GM12891 (cell line): Measurements from ENCODE around the gene PCDHA13.
"Not testable (repeated sequence)": the region's sequence is repeated elsewhere in the genome, so short reads cannot be mapped to it uniquely, and the experiment has no call there.

Source experiments
- DNase-seq: peaks from one replicate; pipeline ENCODE4 v3.0.0; 2011; ENCODE audit warnings: low spot score; ENCODE audit not compliant: insufficient read length
- FAIRE-seq: peaks from 2 replicates; lab custom pipeline; 2011; peaks lifted over from hg19 to GRCh38; lab: Jason Lieb, UNC
- PAX5 ChIP-seq: IDR thresholded peaks from 2 replicates; pipeline ENCODE4 v1.6.1; 2011; ENCODE audit warnings: low read length, moderate library complexity, mild to moderate bottlenecking; ENCODE audit not compliant: insufficient read depth, severe bottlenecking
- POLR2A ChIP-seq: IDR thresholded peaks from 2 replicates; pipeline ENCODE4 v1.6.1; 2011; ENCODE audit warnings: low read depth, low read length, control low read depth
- POLR2AphosphoS5 ChIP-seq: IDR thresholded peaks from 2 replicates; pipeline ENCODE4 v1.6.1; 2011; ENCODE audit warnings: low read depth, low read length, control low read depth
- POU2F2 ChIP-seq: IDR thresholded peaks from 2 replicates; pipeline ENCODE4 v1.6.1; 2011; ENCODE audit warnings: low read depth, mild to moderate bottlenecking, control low read depth, low read length, moderate library complexity
- SPI1 ChIP-seq: IDR thresholded peaks from 2 replicates; pipeline ENCODE4 v1.6.1; 2011; ENCODE audit warnings: low read depth, low read length, control low read depth
- TAF1 ChIP-seq: IDR thresholded peaks from 2 replicates; pipeline ENCODE4 v1.6.1; 2011; ENCODE audit warnings: low read depth, low read length, control low read depth

PCDHA13 gene

DNA sequence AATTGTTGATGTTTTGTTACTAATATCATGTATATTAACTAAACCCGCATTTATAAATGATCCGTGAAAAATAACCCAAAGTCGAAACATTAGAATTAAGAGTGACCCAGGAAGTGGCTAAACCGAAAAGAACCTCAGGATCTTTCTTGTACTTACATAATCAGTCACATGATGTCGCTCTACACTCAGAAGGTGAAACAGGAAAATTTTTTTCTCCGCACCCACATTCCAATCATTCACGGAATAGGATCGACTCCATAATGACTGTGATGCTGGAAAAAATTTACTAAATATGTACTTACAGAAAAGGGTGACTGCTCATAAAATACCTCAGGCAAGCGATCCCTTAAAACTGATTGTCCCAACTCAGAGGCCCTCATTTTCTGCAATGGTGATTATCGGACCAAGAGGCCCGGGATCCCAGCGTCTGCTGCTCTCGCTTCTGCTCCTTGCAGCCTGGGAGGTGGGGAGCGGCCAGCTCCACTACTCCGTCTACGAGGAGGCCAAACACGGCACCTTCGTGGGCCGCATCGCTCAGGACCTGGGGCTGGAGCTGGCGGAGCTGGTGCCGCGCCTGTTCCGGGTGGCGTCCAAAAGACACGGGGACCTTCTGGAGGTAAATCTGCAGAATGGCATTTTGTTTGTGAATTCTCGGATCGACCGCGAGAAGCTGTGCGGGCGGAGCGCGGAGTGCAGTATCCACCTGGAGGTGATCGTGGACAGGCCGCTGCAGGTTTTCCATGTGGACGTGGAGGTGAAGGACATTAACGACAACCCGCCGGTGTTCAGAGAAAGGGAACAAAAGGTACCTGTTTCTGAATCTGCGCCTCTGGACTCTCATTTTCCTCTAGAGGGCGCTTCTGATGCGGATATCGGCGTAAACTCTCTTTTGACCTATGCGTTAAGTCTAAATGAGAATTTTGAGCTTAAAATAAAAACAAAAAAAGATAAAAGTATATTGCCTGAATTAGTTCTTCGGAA is 6.5 kb upstream of the PCDHA13 start, which contains the start of gene PCDHA12:
PCDHA12 (plus strand) TSS at position 224 of the 981 bp plus-strand sequence; CDS start at position 389, 165 bp downstream.
- TF ChIP-seq POLR2AphosphoS5 (no peak), PAX5 (no peak), TAF1 (no peak), SPI1 (no peak), POU2F2 (no peak), POLR2A (no peak)
- DNase-seq = no peak
- no peak for FAIRE-seq

GRCh38 chr5:140876541-140877261 is 5.2 kb upstream of the PCDHA13 start:
- not testable (repeated sequence) for DNase-seq, FAIRE-seq

DNA sequence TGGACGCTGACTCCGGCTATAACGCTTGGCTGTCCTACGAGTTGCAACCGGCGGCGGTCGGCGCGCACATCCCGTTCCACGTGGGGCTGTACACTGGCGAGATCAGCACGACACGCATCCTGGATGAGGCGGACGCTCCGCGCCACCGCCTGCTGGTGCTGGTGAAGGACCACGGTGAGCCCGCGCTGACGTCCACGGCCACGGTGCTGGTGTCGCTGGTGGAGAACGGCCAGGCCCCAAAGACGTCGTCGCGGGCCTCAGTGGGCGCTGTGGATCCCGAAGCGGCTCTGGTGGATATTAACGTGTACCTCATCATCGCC is 4.7 kb upstream of the PCDHA13 start:
- no peak for FAIRE-seq
- TF ChIP-seq PAX5 (no peak), SPI1 (no peak), POLR2AphosphoS5 (no peak), TAF1 (no peak), POU2F2 (no peak), POLR2A (no peak)

GRCh38 chr5:140882591-140882899 is 621 bp downstream of the PCDHA13 start:
- FAIRE-seq = no peak
- no peak for TF ChIP-seq PAX5
- no peak for TF ChIP-seq POLR2A
- TF ChIP-seq POLR2AphosphoS5 = no peak
- no peak for TF ChIP-seq SPI1
- TF ChIP-seq TAF1 = no peak
- no peak for TF ChIP-seq POU2F2
- DNase-seq = no peak

More for the DNA sequence above, 4.7 kb upstream of the PCDHA13 start:
- no peak for DNase-seq

GRCh38 chr5:140883373-140883772 is 1.4 kb downstream of the PCDHA13 start:
- DNase-seq (no peak), FAIRE-seq (no peak)
- no peak for TF ChIP-seq POLR2AphosphoS5
- TF ChIP-seq POLR2A = no peak
- TF ChIP-seq PAX5 = no peak
- TF ChIP-seq SPI1 = no peak
- no peak for TF ChIP-seq TAF1
- no peak for TF ChIP-seq POU2F2

DNA sequence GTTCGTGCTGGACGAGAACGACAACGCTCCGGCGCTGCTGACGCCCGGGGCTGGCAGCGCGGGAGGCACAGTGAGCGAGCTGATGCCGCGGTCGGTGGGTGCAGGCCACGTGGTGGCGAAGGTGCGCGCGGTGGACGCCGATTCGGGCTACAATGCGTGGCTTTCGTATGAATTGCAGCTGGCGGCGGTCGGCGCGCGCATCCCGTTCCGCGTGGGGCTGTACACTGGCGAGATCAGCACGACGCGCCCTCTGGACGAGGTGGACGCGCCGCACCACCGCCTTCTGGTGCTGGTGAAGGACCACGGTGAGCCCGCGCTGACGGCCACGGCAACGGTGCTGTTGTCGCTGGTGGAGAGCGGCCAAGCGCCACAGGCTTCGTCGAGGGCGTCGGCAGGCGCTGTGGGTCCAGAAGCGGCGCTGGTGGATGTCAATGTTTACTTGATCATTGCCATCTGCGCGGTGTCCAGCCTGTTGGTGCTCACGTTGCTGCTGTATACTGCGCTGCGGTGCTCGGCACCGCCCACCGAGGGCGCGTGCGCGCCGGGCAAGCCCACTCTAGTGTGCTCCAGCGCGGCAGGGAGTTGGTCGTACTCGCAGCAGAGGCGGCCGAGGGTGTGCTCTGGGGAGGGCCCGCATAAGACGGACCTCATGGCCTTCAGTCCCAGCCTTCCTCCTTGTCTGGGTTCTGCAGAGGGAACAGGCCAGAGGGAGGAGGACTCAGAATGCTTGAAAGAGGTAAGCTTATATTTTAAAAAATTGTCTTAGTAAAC is 2.2 kb downstream of the PCDHA13 start:
- no peak for FAIRE-seq
- DNase-seq = no peak
- TF ChIP-seq POU2F2 = no peak
- TF ChIP-seq POLR2AphosphoS5 = no peak
- TF ChIP-seq TAF1 = no peak
- no peak for TF ChIP-seq POLR2A
- TF ChIP-seq SPI1 = no peak
- TF ChIP-seq PAX5 = no peak

DNA sequence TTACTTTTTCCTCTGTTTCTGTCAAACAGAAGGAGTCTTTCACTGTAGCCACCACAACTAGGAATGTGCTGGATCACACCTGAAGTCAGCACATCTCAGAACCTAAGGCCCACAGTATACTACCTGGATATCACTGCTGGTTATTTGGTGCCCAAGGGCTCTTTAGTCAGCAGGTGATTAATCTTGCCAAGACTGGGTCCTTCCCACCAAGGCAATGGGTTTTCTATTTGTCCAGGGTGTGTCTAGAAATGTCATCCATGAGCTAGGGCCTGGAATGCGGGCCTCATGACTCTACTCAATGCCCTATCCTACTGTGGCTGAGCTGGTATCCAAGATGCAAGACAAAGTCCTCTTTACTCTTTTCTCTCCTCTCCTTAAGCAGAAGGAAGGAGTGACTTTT is 34.4 kb downstream of the PCDHA13 start:
- no peak for DNase-seq
- no peak for FAIRE-seq
- no peak for TF ChIP-seq TAF1
- no peak for TF ChIP-seq POU2F2
- TF ChIP-seq PAX5 = no peak
- TF ChIP-seq POLR2AphosphoS5 = no peak
- TF ChIP-seq POLR2A = no peak
- no peak for TF ChIP-seq SPI1

DNA sequence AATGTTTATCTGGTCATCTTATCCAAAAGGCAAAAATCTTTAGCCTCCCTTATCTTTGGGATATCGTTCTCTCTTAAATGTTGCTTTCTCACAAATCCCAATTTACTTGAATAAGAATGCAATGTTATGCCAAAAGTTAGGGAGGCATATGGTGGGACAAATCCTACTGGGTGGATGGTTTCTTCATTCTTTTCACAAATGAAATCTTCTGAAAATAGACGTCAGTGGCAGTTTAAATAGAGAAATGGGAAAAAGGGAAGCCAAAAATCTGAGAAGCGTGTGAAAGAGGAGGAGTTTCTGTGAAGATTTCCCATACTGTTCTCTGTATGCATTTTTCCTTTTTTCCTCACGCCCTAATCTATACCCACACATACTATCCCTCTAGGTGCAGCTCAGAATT is 41.7 kb downstream of the PCDHA13 start:
- TF ChIP-seq TAF1 = no peak
- no peak for TF ChIP-seq SPI1
- TF ChIP-seq POLR2AphosphoS5 = no peak
- no peak for TF ChIP-seq PAX5
- TF ChIP-seq POLR2A = no peak
- TF ChIP-seq POU2F2 = no peak

DNA sequence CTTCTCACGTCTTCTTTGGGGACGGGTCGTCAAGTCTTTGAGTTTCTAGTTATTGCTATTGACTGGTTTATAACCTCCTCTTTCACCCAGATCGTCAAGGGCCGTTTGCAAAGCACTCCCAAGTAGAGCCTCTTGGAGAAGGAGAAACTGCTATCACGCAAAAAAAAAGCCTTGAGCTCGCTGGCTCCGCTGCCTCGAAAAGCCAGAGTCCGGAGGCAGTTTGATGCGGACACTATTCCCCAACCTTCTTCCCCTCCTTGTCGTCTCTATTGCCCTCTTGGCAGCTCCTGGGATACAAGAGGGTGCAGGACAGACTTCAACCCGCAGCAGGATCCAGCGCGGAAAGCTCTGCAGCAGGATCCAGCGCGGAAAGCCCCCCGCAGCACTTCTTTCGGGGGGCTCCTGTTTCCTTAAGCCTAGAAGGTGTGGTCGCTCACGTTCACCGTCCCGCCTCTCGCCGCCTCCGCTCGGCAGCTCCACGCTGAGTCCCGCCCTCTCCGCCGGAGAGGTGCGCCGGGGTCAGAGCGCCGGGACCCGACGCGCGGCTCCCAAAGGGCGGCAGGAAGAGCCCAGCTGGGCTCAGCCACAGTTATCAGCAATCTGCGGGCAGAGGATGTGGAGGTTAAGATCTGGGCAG is 44.0 kb downstream of the PCDHA13 start, which contains the start of gene PCDHAC1:
PCDHAC1 (plus strand) TSS at position 494 of the 637 bp plus-strand sequence. CDS start 594 bp downstream, outside the sequence.
- DNase-seq = no peak
- no peak for TF ChIP-seq PAX5
- no peak for TF ChIP-seq POLR2AphosphoS5
- TF ChIP-seq POLR2A = no peak
- no peak for TF ChIP-seq TAF1
- TF ChIP-seq POU2F2 = no peak
- TF ChIP-seq SPI1 = no peak
- no peak for FAIRE-seq

More for the DNA sequence above, 41.7 kb downstream of the PCDHA13 start:
- no peak for DNase-seq
- no peak for FAIRE-seq
